Measurements from ENCODE around the gene OR2T33.
"Not testable (repeated sequence)": the region's sequence is repeated elsewhere in the genome, so short reads cannot be mapped to it uniquely, and the experiment has no call there.

GRCh38 chr1:248305672-248306071, 27.9 kb upstream of the OR2T33 start:
- TF ChIP-seq POLR2A, CTCF, EP300 (IDR thresholded peaks at IDR 0.05): not testable (repeated sequence)
